ENCODE results near the gene PDE4D.

Gene PDE4D

GRCh38 chr5:59137846-59138245, 755.7 kb downstream of the PDE4D start:
- no peak for DNase-seq (ENCODE audit: low read depth)

- DNase-seq (ENCODE audit: low read depth) = no peak
Measured at GRCh38 chr5:59136549-59136948, 757.0 kb downstream of the PDE4D start.

GRCh38 chr5:59134471-59135163, 758.9 kb downstream of the PDE4D start:
- no peak for DNase-seq (ENCODE audit: low read depth)

GRCh38 chr5:59133764-59134261, 759.7 kb downstream of the PDE4D start:
- no peak for DNase-seq (ENCODE audit: low read depth)

- no peak for DNase-seq (ENCODE audit: low read depth)
Measured at GRCh38 chr5:59132131-59132530, 761.4 kb downstream of the PDE4D start.

GRCh38 chr5:59130431-59130830, 763.1 kb downstream of the PDE4D start:
- DNase-seq (ENCODE audit: low read depth) = no peak

- DNase-seq (ENCODE audit: low read depth) = no peak
Measured at GRCh38 chr5:59128646-59129290, 764.8 kb downstream of the PDE4D start.

GRCh38 chr5:59126708-59127573, 766.6 kb downstream of the PDE4D start:
- no peak for DNase-seq (ENCODE audit: low read depth)

- no peak for DNase-seq (ENCODE audit: low read depth)
Measured at GRCh38 chr5:59126016-59126707, 767.4 kb downstream of the PDE4D start.

- no peak for DNase-seq (ENCODE audit: low read depth)
Measured at GRCh38 chr5:59125011-59125961, 768.2 kb downstream of the PDE4D start.

GRCh38 chr5:59123595-59124561, 769.6 kb downstream of the PDE4D start:
- no peak for DNase-seq (ENCODE audit: low read depth)

- no peak for DNase-seq (ENCODE audit: low read depth)
Measured at GRCh38 chr5:59119480-59119879, 774.0 kb downstream of the PDE4D start.

- no peak for DNase-seq (ENCODE audit: low read depth)
Measured at GRCh38 chr5:59117320-59117719, 776.2 kb downstream of the PDE4D start.

- no peak for DNase-seq (ENCODE audit: low read depth)
Measured at GRCh38 chr5:59116231-59116865, 777.2 kb downstream of the PDE4D start.

- no peak for DNase-seq (ENCODE audit: low read depth)
Measured at GRCh38 chr5:59115345-59115744, 778.2 kb downstream of the PDE4D start.

- no peak for DNase-seq (ENCODE audit: low read depth)
Measured at GRCh38 chr5:59109383-59109782, 784.1 kb downstream of the PDE4D start.

GRCh38 chr5:59107692-59108091, 785.8 kb downstream of the PDE4D start:
- no peak for DNase-seq (ENCODE audit: low read depth)

- no peak for DNase-seq (ENCODE audit: low read depth)
Measured at GRCh38 chr5:59104400-59105127, 789.0 kb downstream of the PDE4D start.

- DNase-seq (ENCODE audit: low read depth) = no peak
Measured at GRCh38 chr5:59103303-59103702, 790.2 kb downstream of the PDE4D start.
